NCI-H2081 treated with DMSO at 0.1 percent for 48 hours (cell line): Measurements from ENCODE around the gene OR8A1.
"Not testable (repeated sequence)": the region's sequence is repeated elsewhere in the genome, so short reads cannot be mapped to it uniquely, and the experiment has no call there.

Source experiments
- DNase-seq: peaks from one replicate; lab custom pipeline; 2025; lab: John Stamatoyannopoulos, UW

Gene OR8A1

GRCh38 chr11:124595302-124595701 lies 25.5 kb downstream of the OR8A1 start:
- no peak for DNase-seq

- DNase-seq, result no peak
These were observed 27.8 kb downstream of the OR8A1 start for GRCh38 chr11:124597626-124598025.

- no peak for DNase-seq
These were observed 31.0 kb downstream of the OR8A1 start for GRCh38 chr11:124600621-124601320.

- no peak for DNase-seq
These were observed 32.4 kb downstream of the OR8A1 start for GRCh38 chr11:124602193-124602592.

- not testable (repeated sequence) for DNase-seq
These were observed 32.9 kb downstream of the OR8A1 start for GRCh38 chr11:124602723-124603122.

- no peak for DNase-seq
These were observed 35.9 kb downstream of the OR8A1 start for GRCh38 chr11:124605719-124606118.

GRCh38 chr11:124608147-124608546 lies 38.4 kb downstream of the OR8A1 start:
- DNase-seq, result no peak

GRCh38 chr11:124610295-124610694 lies 40.5 kb downstream of the OR8A1 start:
- no peak for DNase-seq

GRCh38 chr11:124611064-124611463 lies 41.3 kb downstream of the OR8A1 start, which contains the start of gene PANX3:
Gene PANX3, plus strand, starts transcription at chr11:124611428. Its CDS starts 129 bp downstream, at chr11:124611557.
- no peak for DNase-seq

GRCh38 chr11:124612045-124612444 lies 42.2 kb downstream of the OR8A1 start:
- no peak for DNase-seq

- no peak for DNase-seq
These were observed 42.9 kb downstream of the OR8A1 start for GRCh38 chr11:124612567-124613246.

GRCh38 chr11:124618863-124619262 lies 49.1 kb downstream of the OR8A1 start:
- DNase-seq, result no peak
